Measurements from ENCODE around the gene FRMD4A.
"Not testable (repeated sequence)": the region's sequence is repeated elsewhere in the genome, so short reads cannot be mapped to it uniquely, and the experiment has no call there.

FRMD4A gene

GRCh38 chr10:13946209-13946460 lies 384.6 kb downstream of the FRMD4A start:
- DNase-seq (ENCODE audit: low spot score) = no peak

- DNase-seq (ENCODE audit: low spot score) = no peak
Measured at GRCh38 chr10:13945390-13946208, 385.1 kb downstream of the FRMD4A start.

- no peak for DNase-seq (ENCODE audit: low spot score)
Measured at GRCh38 chr10:13944823-13945222, 385.9 kb downstream of the FRMD4A start.

GRCh38 chr10:13943735-13944398 lies 386.9 kb downstream of the FRMD4A start:
- no peak for DNase-seq (ENCODE audit: low spot score)

DNA sequence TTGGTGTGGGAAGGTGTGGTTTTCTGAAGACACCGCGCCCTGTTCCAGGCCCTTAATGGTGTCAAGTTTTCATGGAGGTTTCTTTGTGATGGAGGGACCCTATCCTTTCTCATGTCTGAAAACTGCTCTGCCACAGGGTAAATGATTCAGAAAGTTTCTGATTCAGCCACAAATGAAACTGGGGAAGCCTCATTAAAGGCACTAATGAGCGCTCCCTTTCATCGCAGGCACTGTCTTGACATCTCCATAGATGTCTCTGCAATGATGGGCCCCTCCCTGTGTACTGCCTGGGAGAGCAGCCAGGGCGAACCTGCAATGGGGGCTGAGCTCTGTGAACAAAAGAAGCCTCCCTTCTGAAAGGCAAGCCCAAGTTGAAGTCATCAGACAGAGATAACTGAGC lies 388.7 kb downstream of the FRMD4A start:
- DNase-seq (ENCODE audit: low spot score) = no peak

- DNase-seq (ENCODE audit: low spot score) = no peak
Measured at GRCh38 chr10:13939391-13939790, 391.3 kb downstream of the FRMD4A start.

DNA sequence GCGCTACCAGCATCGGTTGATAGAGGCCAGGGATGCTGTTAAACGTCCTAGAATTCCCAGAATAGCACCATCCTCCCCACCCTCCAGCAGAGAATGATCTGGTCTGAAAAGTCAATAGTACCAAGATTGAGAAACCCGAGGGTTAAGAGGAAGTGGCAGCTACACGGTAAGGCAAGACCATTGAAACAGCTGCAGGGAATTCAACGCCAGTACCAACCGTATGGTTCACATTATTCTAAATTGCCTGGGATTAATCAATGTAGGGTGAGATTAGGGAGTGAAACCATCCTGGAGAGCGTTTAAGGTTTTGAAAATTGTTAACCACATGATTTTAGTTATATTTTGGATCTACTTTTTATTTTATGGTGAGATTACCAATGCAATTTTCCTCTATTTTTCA lies 391.8 kb downstream of the FRMD4A start:
- DNase-seq (ENCODE audit: low spot score) = no peak

- no peak for DNase-seq (ENCODE audit: low spot score)
Measured at GRCh38 chr10:13936826-13937225, 393.9 kb downstream of the FRMD4A start.

DNA sequence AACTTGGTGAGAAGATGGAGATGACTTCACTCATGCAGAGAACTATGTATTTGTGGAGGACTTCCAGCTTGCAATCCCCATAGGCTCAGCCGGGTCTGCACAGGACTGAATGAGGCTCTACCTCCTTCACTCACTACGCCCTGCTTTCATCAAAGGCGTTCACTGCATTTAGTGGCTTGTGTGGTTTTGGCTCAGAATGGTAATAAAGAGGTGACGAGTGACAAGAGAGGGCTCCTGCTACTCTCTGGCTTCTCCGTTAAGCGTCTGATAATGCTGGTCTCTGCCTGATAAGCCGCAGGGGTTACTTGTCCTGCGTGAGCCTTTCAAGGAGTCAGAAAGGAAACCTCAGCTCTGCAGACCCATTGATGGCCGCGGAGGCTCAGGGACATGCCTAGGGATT lies 400.6 kb downstream of the FRMD4A start:
- DNase-seq (ENCODE audit: low spot score) = peak; percentile 20

- no peak for DNase-seq (ENCODE audit: low spot score)
Measured at GRCh38 chr10:13928451-13928850, 402.3 kb downstream of the FRMD4A start.

GRCh38 chr10:13925971-13926780 lies 404.5 kb downstream of the FRMD4A start:
- DNase-seq (ENCODE audit: low spot score) = no peak

GRCh38 chr10:13924040-13924725 lies 406.5 kb downstream of the FRMD4A start:
- DNase-seq (ENCODE audit: low spot score) = no peak

- no peak for DNase-seq (ENCODE audit: low spot score)
Measured at GRCh38 chr10:13922586-13922985, 408.1 kb downstream of the FRMD4A start.

- no peak for DNase-seq (ENCODE audit: low spot score)
Measured at GRCh38 chr10:13921941-13922340, 408.8 kb downstream of the FRMD4A start.

- not testable (repeated sequence) for DNase-seq (ENCODE audit: low spot score)
Measured at GRCh38 chr10:13921131-13921530, 409.6 kb downstream of the FRMD4A start.

DNA sequence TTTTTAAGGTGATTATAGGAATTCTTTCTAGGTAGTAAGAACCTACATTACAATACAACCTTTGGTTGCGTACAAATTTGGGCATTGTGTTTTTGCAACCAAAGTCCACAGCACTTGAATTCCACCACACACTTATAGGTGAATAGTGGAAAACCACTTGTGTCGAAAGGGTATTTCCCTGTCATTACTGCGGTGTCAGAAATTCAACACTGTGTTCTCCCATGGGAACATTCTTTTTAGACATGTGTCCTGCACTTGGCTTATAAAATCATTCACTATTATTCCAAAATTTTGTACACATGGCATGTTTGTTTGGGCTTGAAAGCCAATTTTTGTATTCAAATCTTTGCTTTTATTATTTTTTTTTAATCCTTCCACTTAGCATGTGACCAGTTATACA lies 410.3 kb downstream of the FRMD4A start:
- DNase-seq (ENCODE audit: low spot score) = no peak

GRCh38 chr10:13920031-13920430 lies 410.7 kb downstream of the FRMD4A start:
- no peak for DNase-seq (ENCODE audit: low spot score)

DNA sequence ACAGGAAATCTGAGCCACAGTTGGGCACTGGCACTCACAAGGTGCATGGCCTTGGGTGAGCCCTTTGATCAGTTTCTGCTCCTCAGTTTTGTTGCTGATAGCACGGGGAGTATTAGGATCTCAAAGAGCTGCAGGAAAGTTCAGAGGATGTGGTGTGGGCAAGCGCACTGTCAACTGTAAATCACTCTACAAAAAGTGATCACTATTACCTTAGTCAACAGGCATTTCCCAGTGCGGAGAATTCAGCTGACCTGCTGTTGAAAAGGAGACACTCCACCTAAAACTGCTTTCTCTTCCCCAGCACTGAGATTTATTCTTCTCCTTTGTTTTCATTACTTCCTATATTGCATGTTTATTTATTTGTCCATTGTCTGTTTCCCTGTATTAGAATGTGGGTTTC lies 412.9 kb downstream of the FRMD4A start:
- DNase-seq (ENCODE audit: low spot score) = no peak

- DNase-seq (ENCODE audit: low spot score) = no peak
Measured at GRCh38 chr10:13916384-13916947, 414.3 kb downstream of the FRMD4A start.

- no peak for DNase-seq (ENCODE audit: low spot score)
Measured at GRCh38 chr10:13915710-13916109, 415.0 kb downstream of the FRMD4A start.

GRCh38 chr10:13913897-13914296 lies 416.8 kb downstream of the FRMD4A start:
- no peak for DNase-seq (ENCODE audit: low spot score)

Measured in CD4-positive, alpha-beta T cell treated with Interleukin-15 for 4 hours (primary cell).